HG03571 (cell line): Measurements from ENCODE around the gene CHST12.

Experiments used
- ATAC-seq: cut with Tn5 transposase; IDR thresholded peaks from one replicate; pipeline ENCODE4 v1.9.1; 2021; ENCODE audit not compliant: unreplicated experiment

Gene CHST12

DNA sequence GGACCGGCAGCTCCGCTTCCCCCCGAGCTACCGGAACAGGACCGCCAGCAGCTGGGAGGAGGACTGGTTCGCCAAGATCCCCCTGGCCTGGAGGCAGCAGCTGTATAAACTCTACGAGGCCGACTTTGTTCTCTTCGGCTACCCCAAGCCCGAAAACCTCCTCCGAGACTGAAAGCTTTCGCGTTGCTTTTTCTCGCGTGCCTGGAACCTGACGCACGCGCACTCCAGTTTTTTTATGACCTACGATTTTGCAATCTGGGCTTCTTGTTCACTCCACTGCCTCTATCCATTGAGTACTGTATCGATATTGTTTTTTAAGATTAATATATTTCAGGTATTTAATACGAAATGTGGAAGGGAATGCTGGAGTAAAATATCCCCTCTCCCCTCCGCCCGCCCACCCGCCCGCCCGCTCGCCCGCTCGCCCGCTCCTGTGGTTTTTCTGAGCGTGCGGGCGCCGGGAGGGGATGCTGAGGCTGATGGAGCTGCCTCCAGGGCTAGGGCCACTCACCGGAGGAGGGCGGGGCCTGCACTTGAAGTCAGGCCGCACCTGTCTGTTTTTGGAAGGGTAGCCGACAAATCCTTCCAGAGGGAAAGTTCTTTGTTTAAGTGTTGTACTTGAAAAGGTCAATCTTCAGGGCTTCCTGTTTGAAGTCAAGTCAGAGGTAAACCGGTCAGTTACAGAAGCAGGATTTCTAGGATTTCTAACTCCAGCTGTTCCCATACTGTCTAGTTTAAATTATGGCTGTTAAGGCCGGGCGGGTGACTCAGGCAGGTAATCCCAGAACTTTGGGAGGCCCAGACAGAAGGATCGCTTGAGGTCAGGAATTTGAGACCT is 30.5 kb downstream of the CHST12 start:
- ATAC-seq = no peak

DNA sequence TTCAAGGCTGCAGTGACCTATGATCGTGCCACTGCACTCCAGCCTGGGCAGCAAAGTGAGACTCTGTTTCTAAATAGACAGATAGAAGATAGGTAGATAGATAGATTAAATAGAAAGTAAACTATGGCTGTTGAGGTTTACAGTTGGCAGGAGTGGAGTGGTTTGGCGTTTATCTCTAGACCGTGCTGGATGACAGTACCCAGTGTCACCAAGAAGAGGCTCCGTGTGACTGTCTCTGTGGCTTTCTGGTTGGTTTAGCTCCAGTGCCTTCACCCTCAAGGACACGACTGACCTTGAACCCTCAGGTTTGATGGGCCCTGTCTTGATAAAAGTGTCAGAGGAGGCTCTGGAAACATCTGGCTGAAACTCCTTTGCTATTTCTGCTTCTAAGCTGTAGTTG is 31.7 kb downstream of the CHST12 start:
- ATAC-seq = no peak

DNA sequence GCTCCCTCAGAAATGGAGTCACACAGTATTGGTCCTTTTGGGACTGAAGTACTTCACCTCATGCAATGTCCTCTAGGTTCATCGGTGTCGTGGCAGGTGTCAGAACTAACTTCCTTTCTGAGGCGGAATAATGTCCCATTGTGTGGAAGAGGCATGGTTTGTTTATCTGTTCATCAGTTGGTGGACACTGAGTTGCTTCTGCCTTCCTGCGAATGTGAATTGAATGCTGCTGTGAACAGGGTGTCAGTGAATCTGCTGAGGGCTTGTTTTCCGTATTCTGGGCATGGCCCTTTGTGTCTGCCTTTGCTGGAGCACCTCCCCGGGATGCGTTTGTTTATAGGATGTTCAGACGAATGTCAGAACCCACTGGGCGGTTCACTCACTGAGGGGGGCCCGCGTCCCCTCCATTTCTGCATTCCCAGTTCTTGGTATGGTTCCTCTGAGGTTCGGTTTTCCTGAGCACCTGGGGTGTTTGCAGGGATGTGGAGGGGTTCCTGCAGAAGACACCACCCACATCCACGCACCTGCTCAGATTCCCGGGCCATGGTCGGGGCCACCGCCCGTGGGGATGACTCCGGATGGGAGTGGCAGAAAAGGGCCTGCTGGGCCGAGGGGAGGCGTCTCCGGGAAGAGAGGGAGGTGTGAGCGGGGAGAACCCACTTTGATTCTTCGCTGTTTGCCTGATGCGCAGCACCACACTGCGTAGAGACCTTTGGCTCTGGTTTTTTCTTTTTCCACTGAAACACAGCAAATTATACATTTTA is 33.1 kb downstream of the CHST12 start:
- no peak for ATAC-seq

DNA sequence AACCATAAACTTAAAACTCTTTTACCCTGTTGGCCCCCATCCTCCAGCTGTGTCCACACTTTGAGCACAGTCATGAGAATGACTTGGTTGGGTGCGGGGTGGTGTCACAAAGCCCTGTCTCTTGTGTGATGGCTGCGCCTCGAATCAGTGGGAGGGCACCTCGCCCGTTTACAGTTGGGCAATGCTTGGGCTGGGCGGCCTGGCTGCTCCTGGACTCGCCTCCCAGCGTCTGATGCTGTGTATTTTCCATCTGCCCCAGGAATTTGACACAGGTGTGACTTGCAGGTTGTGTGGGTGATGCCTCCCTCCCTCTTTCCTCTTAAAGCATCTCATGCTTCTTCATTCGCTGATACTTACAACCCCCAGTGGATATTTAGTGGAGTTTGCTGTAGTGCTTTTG is 33.7 kb downstream of the CHST12 start:
- ATAC-seq = no peak

DNA sequence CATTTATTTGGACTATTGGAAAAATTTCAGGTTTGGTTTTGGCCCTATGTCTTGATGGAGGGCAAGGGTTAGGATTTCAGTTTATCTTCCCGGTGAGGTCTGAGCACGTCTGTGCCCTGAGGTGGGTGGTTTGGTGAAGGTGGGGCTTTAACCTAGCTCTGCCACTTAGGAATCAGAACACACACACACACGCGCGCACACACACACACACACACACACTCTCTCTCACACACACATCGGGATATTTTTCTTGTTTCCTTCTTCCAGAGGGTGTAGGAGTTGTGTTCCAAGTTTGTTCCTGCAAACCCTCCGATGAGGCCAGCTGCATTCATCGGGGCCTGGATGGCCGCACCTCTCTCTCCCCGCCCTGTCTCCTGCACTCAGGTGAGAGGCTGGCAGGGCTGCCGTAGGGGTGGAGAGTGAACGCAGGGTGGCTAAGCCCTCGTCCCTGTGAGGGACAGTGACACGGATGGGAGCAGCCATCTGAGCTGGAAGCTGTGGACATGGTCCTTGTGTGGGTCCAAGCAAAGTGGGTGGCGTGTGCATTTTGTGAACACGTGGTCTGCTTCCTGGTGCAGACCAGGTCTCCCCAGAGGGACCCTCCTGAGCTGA is 34.2 kb downstream of the CHST12 start:
- ATAC-seq = no peak

DNA sequence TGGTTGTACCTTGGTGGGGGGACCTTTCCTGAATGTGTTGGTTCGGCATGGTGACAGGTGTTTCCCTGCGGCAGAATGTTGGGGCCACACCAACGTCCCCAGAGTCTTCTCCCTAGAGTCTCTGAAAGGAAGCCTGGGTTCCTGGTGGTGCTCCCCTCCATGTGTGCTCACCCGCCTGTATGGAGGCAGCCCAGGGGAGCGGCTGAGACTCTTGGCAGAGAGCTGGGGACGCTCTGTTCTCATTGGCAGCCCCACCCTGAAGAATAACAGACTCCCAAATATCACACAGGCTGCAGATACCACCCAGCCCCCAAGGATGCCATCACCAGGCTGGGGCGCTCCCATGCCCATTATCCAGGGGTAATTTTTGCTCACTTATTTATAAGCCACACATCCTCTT is 34.8 kb downstream of the CHST12 start:
- ATAC-seq = no peak

DNA sequence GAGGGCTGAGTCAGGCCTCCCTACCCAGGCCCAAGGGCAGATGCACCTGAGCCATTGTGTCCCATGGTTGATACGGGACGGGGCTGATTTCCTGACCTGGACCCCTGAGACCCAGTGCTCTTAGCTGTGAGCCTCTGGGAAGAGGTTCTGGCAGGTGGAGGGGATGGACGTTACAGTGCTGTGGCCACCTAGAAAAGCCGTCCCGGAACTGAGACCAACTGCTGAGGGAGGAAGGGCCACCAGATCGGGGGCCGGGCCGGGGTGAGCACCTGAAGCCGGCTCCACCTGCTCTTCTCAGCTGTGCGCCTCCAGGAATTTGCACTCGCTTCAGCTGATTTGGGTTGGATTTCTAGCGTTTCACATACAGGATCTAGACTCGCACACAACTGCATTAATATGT is 35.4 kb downstream of the CHST12 start:
- ATAC-seq = no peak

DNA sequence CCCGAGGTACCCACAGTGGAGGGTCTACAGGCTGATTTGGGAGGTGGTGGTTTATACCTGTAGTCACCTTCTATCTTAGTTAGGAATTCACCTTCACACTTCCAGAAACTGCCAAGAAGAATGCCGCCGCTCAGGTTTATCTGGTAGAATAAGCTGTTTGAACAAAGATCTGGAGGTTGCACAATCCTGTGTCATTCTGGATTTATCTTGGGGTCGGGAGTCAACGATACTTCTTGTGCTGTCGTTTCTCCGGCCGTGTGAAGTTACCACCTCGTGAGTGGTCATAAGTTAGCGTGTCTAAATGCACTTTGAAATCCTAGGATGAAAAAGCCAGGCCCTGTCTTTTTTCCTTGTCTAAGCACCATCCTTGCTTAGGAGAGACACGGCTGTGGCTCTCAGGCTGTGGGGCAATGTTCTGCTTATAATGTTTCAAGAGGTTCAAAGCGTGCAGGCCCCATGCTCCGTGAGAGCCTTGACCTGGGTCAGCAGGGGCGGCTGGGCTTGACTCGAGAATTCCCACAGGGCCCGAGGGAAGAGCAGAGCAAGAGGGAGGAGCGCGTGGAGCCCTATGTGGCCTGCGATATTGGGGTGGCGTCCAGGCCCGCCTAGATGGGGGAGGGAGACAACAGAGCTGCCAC is 37.3 kb downstream of the CHST12 start:
- ATAC-seq = no peak

DNA sequence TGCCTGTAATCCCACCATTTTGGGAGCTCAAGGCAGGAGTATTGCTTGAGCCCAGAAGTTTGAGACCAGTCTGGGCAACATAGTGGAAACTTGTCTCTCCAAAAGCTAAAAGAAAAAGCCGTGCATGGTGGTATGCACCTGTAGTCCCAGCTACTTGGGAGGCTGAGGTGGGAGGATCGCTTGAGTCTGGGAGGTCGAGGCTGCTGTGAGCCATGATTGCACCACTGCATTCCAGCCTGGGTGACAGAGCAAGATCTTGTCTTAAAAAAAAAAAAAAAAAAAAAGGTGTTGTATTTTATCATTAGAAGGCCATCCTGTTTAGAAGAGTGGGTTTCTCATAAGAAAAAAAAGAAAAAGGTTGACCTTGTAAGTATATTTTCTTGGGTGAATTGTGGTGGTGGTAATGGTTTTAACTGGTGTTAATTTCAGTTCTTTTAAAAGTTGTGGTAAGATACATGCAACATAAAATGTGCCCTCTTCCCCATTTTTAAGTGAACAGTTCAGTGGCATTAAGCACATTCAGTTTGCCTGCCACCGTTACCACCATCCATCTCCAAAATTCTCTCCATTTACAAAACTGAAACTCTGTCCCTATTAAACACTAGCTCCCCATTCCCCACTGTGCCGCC is 38.1 kb downstream of the CHST12 start:
- no peak for ATAC-seq

DNA sequence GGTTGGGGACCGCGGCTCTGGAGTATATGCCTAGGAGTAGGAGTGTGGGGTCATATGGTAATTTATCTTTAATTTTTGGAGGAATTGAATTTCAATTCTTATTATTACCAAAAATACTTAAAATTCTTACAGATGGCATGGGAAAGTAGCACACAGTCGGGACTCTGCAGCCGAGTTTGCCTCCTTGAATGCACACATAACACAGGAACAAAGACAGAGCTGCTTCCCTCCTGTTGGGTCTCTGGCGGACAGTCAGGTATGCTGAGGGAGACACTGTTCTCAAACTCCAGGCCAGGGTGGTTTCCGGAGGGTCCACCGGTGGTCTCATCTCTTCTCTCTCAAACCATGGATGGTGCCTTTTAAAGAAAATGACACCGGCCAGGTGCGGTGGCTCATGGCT is 40.1 kb downstream of the CHST12 start:
- no peak for ATAC-seq

DNA sequence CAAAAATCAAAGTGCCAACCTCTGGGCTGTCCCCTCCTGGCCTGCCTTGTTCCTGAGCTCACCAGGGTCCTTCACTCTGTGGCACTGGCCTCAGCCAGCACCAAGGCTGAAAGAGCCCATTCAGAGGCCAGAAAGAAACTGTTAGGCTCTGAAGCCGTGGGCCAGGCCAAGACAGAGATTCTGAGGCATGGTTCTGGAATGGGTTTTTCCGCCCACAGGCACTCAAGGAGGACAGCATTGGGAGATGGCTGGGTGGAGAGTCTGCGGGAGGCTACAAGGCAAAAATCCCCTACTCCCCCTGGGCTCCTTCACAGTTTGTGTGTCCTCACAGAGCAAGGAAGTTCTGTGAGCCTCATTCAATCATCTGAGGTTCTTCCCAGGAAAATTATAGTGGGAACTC is 41.1 kb downstream of the CHST12 start:
- ATAC-seq = no peak

DNA sequence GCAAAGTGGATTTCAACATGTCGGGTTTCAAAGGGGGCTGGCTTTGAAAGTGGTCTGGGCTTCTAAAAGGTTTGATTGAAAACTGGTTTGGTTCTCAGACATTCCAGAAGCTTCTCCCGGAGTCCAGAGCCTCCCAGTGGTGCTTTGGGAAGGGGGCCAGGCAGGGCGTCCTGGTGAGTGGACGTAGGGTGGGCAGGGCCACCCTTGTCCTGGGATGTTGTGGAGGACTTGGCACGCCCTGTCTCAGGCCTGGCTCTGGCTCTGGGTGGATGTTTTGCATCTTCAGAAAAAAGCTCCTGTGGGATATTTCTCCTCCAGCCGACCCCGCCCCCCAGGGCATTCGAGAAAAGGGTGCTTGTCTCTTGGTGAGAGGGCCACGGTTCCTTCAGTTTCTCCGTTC is 41.6 kb downstream of the CHST12 start:
- no peak for ATAC-seq

DNA sequence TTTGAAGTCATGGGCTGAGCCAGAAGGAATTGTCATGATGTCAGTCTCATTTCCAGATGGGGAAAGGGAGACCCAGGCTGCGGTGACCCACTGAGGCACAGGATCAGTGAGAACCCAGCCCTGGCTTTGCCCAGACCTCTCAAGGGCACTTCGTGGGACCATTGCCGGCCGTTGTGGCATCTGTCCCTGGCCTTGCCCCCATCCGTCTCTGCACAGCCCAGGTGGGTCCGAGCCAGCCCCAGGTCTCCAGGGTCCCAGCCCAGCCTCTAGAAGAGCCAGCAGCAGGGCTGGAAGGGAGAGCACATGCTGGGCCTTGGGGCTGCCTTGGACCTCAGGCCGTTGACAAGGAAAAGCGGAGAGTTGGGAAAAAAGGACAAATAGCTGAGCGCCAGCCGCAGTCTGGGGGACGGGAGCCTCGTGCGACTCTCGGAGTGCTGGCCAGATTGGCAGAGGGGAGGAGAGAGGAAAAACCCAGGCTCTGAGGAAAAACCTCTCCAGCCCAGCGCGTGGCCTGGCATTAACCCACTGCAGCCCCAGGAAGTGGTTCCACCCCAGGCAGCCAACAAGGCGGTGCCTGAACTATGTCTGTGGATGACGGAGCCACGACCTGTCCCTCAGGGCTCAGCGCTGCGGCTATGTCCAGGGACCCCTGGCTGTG is 42.6 kb downstream of the CHST12 start:
- no peak for ATAC-seq

DNA sequence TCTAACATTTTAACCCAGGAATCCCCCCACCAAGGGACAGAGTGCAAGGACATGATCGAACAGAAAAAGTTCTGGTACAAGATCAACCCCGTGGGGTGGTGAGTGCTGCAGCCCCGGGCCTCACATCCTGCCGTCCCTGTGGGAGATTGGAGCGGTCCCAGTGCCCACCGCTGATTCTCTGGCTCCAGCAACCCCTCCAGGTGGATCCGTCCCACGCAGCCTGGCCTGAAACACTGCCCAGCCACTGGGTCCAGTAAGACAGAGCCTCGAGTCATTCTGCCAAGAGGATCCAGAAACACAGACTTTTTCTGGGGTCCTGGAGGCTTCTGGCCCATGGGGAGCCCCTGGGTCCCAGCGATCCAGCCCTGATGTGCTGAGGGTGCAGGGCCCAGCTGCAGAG is 43.3 kb downstream of the CHST12 start:
- ATAC-seq = no peak

DNA sequence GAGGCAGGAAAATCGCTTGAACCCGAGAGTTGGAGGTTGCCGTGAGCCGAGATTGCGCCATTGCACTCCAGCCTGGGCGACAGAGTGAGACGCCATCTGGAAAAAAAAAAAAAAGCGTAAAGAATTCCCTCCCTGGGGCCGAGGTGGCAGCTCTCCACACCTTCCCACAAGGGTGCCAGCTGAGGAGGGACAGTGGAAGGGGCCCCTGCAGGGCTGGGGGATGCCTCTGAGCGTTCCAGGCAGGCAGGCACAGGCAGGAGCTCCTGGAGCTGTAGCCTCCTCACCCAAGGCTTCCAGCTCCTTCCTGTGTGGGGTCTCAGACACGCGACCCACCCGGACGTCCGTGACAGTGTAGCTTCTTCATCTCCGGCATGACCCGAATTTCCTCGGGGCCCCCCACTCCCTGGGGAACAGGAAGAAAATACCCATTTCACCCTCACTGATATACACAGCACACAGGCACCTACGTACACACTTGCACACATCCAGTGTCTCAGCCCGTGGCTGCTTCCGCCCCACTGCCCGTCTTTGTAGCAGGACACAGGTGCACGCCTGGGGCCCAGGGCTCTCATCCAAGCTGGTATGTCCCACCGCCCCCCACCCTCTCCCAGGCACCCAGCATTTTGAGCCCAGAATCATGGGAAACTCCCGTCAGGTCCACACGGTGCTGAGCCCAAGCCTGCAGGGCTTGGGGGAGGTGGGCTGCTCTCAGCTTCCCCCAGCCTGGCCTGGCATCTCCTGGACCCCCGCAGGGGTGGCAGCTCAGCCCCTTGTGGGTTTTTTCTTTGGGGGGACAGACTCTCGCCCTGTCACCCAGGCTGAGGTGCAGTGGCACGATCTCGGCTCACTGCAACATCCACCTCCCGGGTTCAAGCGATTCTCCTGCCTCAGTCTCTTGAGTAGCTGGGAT is 47.0 kb downstream of the CHST12 start:
- ATAC-seq = no peak

DNA sequence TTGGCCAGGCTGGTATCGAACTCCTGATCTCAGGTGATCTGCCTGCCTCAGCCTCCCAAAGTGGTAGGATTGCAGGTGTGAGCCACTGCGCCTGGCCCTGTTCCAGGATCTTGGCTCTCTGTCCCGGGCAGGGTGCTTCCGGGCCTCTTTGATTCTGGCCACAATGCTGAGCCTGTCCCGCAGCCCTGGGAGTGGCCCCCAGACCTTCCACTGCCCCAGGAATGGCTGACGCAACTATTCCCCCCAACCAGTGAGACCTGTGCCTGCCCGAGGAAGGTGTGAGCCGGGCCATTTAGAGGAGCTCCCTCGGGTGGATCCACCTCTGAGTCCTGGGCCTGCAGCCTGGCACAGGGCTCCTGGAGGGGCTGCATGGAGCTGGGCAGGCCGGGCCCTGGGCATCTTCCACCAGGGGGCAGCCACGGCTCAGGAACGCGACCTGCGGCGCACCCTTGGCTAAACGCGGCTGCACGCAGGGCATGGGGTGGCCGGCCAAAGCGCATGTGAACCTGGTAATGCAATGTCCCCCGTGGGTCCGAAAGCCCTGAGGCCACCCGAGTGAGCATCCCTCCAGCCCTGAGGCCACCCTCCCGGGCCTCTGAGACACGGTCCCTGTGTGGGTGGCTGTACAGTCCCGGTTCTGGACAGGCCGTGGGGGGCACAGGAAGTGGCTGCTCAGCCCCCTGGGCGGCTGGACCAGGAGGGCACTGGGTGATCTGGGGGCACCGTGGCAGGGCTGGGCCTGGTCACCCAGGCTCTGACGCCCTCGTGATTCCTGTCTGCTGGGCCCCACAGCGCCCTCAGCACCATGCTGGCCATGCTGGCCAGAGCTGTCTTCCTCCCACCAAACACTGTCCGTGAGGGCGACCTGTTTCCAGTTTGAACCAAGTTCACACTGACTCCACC is 48.0 kb downstream of the CHST12 start:
- ATAC-seq = no peak

DNA sequence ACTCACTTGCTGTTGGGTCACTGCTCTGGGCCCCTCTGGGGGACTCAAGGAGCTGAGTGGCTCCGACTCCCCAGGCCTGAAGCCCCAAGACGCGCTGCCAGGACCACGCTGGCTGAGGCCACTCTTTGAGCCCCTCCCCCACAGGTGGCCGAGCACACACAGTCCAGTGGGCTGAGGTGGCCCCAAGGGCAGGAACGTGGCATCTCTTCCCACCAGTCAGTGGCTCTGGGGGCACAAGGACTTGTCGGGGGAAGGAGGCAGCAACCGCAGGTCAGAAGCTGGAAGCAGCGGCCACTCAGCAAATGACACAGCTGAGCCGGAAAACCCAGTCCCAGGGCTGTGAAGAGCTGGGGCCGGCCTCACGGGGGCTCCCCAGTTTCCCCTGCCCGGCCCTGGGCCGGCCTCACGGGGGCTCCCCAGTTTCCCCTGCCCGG is 48.7 kb downstream of the CHST12 start:
- no peak for ATAC-seq

DNA sequence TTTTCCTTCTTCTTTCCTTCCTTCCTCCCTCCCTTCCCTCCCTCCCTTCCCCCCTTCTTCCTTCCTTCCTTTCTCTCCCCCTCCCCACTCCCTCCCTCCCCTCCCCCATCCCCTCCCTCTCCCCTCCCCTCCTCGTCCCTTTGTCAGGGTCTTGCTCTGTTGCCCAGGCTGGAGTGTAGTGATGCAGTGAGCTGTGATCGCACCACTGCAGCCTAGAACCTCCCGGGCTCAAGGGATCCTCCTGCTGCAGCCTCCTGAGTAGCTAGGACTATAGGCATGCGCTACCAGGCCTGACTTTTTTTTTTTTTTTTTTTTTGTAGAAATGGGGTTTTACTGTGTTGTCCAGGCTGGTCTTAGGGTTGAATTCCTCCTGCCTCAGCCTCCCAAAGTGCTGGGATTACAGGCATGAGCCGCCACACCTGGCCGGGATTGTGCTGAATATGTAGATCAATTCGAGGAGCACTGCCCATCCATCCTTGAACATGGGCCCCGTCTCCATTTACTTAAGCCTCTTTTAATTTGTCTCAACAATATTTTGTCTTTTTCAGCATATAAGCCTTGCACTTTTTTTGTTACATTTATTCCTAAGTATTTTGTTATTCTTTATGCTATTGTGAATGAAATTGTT is 49.3 kb downstream of the CHST12 start:
- no peak for ATAC-seq
